ENCODE measurements around the gene TMEM221.

The TMEM221 gene

GRCh38 chr19:17471410-17472125 is 23.1 kb upstream of the TMEM221 start:
- no peak for DNase-seq

DNA sequence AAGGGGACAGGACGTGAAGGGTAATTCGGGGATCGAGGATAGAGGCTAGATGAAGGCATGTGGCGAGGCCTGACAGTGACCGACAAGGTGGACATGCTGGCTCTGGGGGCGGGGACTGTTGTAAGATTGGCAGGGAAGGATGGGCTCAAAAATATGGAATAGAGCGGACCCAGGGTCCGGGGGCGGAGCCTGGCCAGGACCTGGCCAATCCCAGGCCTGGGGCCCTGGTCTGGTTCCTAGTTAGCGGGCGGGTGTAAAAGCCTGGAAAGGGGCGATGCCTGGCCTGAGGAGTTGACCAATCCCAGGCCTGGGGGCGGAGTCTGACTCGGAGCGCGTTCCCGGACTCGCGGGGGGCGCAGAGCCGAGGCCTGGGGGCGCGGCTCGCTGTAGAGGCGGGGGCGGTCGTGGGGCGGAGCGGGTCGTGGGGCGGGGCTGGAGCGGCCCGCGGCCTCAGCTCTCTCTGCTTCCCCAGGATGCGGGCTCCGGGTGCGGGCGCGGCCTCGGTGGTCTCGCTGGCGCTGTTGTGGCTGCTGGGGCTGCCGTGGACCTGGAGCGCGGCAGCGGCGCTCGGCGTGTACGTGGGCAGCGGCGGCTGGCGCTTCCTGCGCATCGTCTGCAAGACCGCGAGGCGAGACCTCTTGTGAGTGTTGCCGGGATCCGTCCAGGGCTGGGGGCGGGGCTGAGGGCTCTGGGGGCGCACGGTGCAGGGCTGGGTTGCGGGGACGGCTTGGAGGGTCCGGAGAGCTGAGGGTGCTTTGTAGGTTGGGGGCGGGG is 21.8 kb upstream of the TMEM221 start, which contains the start of gene SLC27A1:
SLC27A1 (plus strand) TSS at position 457 of the 774 bp plus-strand sequence; CDS start at position 474, 17 bp downstream.
- peak; percentile 98 for DNase-seq

- DNase-seq, result peak; percentile 91
These were observed 21.1 kb upstream of the TMEM221 start for GRCh38 chr19:17469481-17470067.

DNA sequence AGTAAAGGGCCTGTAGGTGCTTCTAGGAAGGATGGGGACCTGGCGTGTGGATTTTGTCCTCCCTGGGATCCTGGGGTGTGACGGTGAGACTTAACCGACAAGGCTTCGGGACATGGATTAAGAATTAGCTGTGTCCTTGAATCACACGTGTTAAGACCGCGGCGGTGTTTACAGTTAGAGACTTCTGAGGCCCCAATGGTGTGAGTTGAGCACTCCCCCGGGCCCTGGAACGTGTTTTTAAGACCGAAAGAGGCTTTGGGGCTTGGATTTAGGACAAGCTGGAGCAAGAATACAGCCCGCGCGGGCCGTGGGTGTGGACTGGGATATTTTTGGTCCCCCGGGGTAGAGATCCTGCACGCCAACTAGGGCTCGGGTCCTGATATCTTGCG is 20.6 kb upstream of the TMEM221 start:
- no peak for DNase-seq

GRCh38 chr19:17468302-17469091 is 20.0 kb upstream of the TMEM221 start:
- DNase-seq, result no peak

DNA sequence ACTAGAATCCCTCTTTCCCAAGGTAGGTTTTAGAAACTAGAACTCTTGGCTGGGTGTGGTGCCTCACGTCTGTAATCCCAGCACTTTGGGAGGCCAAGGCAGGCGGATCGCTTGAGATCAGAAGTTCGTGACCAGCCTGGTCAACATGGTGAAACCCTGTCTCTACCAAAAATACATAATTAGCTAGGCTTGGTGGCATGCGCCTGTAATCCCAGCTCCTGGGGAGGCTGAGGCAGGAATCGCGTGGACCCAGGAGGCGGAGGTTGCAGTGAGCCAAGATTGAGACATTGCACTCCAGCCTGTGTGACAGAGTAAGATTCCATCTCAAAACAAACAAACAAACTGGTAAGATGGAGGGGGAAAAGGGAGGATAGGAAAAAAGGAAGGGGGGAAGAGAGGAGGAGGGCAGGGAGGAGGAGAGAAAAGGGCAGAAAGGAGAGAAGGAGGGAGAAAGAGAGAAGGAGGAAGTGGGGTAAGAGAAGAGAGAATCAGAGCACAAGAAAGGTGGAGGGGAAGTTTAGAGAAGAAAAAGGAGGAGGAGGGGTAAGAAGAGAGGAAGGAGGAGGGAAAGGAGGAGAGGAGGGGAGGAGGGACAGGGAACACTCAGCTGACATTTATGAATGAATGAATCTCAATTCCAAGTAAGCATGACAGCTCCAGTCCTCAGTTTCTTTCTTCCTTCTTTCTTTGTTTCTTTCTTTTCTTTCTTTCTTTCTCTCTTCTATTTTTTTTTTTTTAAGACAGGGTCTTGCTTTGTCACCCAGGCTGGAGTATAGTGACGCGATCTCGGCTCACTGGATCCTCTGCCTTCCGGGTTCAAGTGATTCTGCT is 19.2 kb upstream of the TMEM221 start:
- DNase-seq, result no peak

DNA sequence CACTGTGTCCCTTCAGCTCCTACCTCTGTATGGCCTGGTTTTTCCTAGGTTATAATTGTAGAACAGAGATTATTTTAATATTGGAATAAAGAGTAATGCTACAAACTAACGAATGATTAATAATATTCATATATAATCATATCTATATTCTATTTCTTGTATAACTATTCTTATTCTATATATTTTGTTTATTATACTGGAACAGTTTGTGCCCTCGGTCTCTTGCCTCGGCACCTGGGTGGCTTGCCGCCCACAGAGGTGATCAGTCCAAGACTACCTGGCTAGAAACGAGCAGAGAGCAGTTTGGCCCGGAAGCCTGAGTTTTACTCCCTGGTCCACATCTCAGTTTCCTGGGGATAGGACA is 18.0 kb upstream of the TMEM221 start:
- DNase-seq, result no peak

DNA sequence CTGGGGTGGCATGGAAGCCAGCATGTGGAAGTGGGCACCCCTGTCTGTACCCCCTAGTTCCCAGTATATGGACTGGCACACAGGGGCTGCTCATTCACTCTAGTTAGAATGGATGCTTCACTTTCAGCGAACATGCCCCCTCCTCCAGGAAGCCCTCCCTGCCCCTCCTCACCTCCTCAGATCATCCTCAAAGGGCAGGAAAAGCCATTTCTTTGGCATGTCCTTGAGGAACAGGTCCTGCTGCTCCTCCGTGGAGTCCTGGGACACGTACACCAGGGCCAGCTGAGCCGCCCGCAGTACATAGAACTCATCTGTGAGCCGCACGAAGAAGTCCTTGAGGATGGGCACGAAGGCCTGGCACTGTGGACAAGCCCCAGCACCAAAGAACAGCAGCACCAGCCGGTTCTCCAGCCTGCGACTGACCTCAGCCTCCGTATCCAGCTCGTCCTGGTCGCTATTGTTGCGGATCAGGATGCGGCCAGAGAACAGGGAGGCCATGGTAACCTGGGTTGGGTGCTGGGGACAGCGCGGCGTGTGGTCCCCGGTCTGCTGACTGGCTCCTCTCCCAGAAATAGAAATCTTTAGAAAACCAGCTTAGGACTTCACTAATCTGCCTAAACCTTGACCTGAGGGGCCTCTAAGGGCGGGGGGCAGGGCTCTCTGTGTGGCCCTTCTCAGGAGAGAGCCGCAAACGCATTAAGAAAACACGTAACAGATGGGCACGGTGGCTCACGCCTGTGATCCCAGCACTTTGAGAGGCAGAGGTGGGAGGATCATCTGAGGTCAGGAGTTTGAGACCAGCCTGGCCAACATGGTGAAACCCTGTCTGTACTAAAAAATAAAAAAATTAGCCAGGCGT is 12.1 kb upstream of the TMEM221 start, which contains the start of gene NXNL1:
NXNL1 (minus strand) TSS at position 555 of the 859 bp plus-strand sequence; CDS start at position 498, 57 bp downstream.
- no peak for DNase-seq

GRCh38 chr19:17458970-17459369 is 10.5 kb upstream of the TMEM221 start:
- no peak for DNase-seq

DNA sequence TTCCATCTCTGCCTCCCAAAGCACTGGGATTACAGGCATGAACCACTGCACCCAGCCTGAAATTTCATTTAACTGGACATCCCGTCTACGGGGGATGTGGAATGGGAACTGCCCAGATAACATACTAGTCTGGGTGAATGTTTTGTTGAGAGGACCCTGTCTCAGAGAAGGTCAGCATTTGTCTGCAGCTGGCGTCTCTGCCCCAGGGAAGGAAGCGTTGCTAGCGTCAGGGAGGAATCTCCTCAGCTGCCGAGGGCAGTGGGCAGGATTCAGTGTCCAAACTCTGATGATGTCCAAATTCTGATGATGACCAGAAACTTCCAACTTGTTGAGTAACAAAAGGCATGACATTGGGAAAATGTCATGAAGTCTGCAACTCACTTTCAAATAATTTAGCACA is 9.1 kb upstream of the TMEM221 start:
- no peak for DNase-seq

- no peak for DNase-seq
These were observed 7.7 kb upstream of the TMEM221 start for GRCh38 chr19:17456127-17456526.

- no peak for DNase-seq
These were observed 7.0 kb upstream of the TMEM221 start for GRCh38 chr19:17455308-17456123.

DNA sequence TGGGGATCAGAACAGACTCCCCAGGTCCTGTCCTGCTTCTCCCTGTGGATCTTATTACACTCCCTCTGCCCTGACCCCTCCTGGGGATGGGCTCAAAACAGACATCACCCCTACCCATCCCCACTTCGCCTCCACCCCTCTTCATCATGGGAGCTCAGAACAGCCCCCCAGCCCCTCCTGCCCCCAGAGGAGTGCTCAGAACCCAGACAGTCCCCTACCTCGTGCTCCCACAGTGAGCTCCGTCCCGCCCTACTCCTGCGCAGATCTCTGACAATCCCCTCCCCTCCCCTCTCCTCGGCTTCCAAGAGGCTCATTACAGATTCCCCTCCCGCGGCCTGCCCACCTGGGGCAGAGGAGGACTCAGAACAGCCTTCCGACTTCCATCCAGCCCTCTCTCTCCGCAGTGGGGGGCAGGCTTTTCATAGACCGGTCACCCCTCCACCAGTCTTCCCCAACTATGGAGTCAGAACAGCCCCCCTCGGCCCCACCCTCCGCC is 6.2 kb upstream of the TMEM221 start:
- DNase-seq, result no peak

DNA sequence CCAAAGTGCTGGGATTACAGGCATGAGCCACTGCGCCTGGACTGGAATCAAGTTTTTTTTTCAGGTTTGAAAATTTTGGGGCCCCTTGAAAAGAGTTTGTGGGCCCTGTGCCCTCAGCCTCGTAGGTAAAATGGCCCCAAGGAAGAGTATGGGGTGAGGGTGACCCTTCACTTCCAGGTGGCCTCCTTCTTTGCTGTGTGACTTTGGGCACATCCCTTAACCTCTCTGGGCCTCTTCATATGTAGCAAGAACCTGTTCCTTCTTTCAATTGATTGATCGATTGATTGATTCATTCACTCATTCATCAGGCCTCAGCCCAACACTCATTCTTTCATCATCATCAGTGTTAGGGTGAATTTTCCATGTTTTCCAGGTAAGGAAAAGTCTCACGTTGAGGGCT is 3.4 kb upstream of the TMEM221 start:
- DNase-seq, result no peak

- DNase-seq, result no peak
These were observed 2.0 kb upstream of the TMEM221 start for GRCh38 chr19:17450264-17451075.

DNA sequence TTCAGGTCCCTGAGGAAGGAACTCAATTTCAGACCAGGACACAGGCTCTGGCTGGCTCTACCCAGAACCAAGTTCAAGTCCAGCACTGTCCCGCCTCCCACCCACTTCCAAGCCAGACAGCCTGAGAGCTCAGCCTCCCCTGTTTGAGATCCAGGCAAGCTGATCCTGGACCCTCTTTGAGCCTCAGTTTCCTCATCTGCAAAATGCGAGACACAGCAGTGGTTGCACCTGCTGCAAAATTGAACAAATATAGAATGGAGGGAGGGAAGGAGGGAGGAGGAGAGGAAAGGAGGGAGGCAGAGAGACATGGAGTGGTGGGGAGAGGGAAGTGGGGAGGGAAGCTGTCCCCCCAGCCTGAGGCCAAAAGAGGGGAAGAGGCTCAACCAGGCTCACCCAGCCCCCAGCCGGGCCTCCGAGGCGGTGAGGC is 751 bp downstream of the TMEM221 start:
- DNase-seq, result no peak

GRCh38 chr19:17445526-17446165 is 2.8 kb downstream of the TMEM221 start:
- no peak for DNase-seq

DNA sequence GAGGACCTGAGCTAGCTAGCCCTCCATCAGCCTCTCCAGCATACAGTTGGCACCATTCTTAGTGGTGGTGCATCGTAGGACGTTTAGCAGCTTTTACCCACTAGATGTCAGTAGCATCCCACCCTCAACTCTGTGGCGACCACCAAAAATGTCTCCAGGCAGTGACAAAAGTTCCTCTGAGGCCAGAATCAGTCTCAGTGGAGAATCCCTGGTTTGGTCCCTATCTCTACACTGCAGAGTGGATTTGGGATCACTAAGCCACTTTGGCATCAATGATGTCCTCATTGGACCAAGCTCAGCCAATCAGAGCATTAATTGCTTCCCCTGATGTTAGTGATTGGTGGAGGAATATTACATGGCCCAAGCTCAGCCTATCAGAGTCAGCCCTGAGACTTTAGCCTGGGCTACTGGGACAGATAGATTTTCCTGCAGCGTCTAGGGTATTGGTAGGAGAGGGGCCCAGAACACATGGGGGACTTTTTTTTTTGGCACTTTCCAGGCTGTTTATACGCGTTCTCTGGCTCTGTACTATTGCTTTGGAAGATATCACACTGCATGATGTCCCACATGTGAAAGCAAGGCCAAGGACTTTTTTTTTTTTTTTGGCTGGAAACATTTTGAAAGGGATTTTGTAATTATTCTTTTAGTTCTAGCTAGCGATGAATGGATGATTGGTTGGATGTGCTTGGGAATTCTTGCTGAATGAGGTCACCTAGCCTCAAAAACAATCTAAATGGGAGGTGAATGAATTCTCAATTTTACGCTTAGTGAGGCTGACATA is 7.0 kb downstream of the TMEM221 start:
- no peak for DNase-seq
